Right ventricle myocardium inferior (tissue), 1 donor: Measurements from ENCODE around the gene LTC4S. TPM values are rescaled to one million over a fixed set of nuclear protein-coding genes. Genes with fewer than 3 reads are reported as not detected.
A peak's percentile ranks its signal among the peaks of the same experiment; 100 is the strongest.
"Not testable (repeated sequence)": the region's sequence is repeated elsewhere in the genome, so short reads cannot be mapped to it uniquely, and the experiment has no call there.

Experiments used
- ATAC-seq: fragments of 200-7000 bp; cut with Tn5 transposase; one replicate; pipeline ENCODE4 v1.9.1; 2020; ENCODE audit warnings: mild to moderate bottlenecking, moderate library complexity
- DNase-seq: peaks from one replicate; pipeline ENCODE4 v3.0.0; 2021; ENCODE audit errors: missing footprints
- intact Hi-C: fragments of 100-400 bp; cut with DNase I; formaldehyde crosslinking; loops from one replicate; pipeline ENCODE4 v1.11.0; 2022
- microRNA-seq: library from miRNA; unstranded; fragments of <30 nt; microRNA quantifications from one replicate; pipeline ENCODE4 v1.2.0, GENCODE V29; 2020
- total RNA-seq: library from RNA; stranded (reverse); fragmentation: NEBNext Ultra II Directional; extraction: Animal tissue kit (Norgen Biotek cat#: 25700); gene quantifications from one replicate; pipeline ENCODE4 v1.2.1, GENCODE V29; 2021
- donor health status: DM: no; HTN: yes; CAD: no; lungs with severe emphysema.

The LTC4S gene
- total RNA-seq, 1 donor from 2014 or later = 10.3 TPM

GRCh38 chr5:179833056-179833708 lies 39.4 kb downstream of the LTC4S start:
- intact Hi-C loops = no loop called here
- DNase-seq (no peak), ATAC-seq (no peak)

DNA sequence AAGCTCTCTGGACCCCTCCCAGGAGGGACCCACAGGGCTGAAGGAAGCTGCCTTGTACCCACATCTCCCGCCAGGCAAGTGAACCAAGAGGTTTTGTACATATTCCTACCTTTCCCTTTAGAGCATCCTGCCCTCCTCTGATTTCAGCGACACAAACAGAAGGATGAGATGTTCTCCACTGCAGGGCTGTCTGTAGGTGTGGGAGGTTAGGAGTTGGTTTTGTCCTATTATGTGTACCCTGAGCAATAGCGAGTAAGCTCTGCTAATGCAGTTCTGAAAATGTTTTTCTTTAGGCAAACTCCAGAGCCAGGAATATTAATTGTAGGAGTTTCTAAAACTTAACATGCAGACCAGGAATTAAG lies 39.9 kb downstream of the LTC4S start:
- DNase-seq (no peak), ATAC-seq (no peak)
- intact Hi-C loops = no loop called here

DNA sequence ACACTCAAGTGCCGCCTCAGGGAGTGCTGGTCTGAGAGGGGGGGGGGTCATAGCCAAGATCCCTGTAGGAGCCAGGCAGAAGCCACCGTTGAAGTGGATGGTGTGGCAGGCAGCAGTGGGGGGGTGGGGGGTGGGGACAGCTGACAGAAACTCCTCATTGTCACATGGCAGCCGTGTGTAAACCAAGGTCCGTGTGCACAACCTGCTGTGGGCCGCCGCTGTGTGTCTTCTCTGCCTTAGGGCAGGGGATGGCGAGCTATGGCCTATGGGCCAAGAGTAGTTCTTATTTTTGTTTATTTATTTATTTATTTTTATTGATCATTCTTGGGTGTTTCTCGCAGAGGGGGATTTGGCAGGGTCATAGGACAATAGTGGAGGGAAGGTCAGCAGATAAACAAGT lies 40.3 kb downstream of the LTC4S start:
- ATAC-seq (no peak), DNase-seq (no peak)
- intact Hi-C loops = no loop called here

DNA sequence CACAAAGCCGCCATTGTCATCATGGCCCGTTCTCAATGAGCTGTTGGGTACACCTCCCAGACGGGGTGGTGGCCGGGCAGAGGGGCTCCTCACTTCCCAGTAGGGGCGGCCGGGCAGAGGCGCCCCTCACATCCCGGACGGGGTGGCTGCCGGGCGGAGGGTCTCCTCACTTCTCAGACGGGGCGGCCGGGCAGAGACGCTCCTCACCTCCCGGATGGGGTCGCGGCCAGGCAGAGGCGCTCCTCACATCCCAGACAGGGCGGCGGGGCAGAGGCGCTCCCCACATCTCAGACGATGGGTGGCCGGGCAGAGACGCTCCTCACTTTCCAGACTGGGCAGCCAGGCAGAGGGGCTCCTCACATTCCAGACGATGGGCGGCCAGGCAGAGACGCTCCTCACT lies 41.1 kb downstream of the LTC4S start:
- ATAC-seq, intact Hi-C loops, DNase-seq: not testable (repeated sequence)

GRCh38 chr5:179836225-179837019 lies 42.6 kb downstream of the LTC4S start:
- ATAC-seq = peak; percentile 8
- intact Hi-C loops = no loop called here
- DNase-seq = no peak

DNA sequence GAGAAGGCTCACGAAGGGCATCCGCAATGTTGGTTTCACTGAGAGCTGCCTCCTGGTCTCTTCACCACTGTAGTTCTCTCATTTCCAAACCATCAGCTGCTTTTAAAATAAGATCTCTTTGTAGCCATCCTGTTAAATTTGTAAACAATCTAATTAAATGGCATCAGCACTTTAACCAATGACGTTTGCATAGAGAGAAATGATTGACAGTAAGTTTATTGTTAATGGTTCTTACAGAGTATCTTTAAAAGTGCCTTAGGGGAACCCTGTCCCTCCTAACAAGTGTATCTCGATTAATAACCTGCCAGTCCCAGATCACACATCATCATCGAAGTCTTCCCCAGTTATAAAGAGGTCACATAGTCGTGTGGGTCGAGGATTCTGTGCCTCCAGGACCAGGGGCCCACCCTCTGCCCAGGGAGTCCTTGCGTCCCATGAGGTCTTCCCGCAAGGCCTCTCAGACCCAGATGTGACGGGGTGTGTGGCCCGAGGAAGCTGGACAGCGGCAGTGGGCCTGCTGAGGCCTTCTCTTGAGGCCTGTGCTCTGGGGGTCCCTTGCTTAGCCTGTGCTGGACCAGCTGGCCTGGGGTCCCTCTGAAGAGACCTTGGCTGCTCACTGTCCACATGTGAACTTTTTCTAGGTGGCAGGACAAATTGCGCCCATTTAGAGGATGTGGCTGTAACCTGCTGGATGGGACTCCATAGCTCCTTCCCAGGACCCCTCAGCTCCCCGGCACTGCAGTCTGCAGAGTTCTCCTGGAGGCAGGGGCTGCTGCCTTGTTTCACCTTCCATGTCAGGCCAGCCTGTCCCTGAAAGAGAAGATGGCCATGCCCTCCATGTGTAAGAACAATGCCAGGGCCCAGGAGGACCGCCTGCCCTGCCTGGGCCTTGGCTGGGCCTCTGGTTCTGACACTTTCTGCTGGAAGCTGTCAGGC lies 43.6 kb downstream of the LTC4S start:
- intact Hi-C loops = no loop called here
- DNase-seq (no peak), ATAC-seq (peak; percentile 33)

GRCh38 chr5:179839328-179840256 lies 45.8 kb downstream of the LTC4S start:
- DNase-seq = peak; percentile 78
- ATAC-seq = peak; percentile 63
- intact Hi-C loops = no loop called here

DNA sequence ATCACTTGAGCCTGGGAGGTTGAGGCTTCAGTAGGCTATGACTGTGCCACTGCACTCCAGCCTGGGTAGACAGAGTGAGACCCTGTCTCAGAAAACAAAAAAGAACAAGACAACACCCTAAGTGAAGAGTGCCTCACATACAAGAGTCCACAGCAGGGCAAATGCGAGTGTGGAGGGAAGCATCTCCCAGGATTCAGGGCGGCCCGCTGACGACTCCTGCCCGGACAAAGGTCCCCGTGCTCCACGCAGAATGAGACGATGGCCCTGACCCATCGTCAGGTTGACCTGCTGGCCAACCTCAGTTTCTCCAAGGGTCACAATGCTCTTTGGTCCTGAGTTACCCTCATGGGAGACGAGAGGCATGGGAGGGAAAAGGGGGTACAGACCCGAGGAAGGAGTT lies 46.5 kb downstream of the LTC4S start:
- ATAC-seq (no peak), DNase-seq (no peak)
- intact Hi-C loops = no loop called here

DNA sequence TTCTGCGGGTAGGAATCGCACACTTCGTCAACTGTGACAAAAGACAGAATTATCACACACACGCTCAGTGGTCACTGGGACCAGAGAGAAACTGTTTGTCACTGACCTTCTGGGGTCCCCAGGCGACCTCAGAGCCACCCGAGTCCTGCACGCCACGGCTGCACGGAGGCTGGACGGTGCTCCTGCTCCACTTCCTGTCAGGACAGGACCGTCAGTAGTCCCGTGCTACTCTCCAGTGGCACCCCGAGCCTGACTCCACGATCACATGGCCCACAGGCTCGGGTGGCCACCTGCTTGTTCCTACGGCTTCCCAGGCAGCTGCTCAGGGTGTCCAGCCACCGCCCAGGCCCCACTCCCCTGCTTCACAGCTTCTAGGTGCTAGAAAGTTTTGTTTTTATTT lies 47.0 kb downstream of the LTC4S start:
- intact Hi-C loops = no loop called here
- ATAC-seq (no peak), DNase-seq (no peak)

- intact Hi-C loops = no loop called here
- ATAC-seq (no peak), DNase-seq (no peak)
Measured at GRCh38 chr5:179841621-179842020, 47.8 kb downstream of the LTC4S start.

Small RNA genes within 50 kb of the gene (microRNA-seq; reads per million reads assigned to microRNA genes)
- 1.4 reads per million for gene MIR1229

Other genes with a start within 250 kb of the LTC4S start
- gene RUFY1, start 243.4 kb upstream of the LTC4S start, total RNA-seq = 20.9 TPM
- 218 TPM for gene HNRNPH1, start 170.3 kb upstream of the LTC4S start, total RNA-seq
- not detected for gene CBY3, start 113.0 kb upstream of the LTC4S start, total RNA-seq
- gene CANX, start 95.0 kb upstream of the LTC4S start, total RNA-seq = 504 TPM
- 11.1 TPM for gene MAML1, start 61.2 kb upstream of the LTC4S start, total RNA-seq
- 98.9 TPM for gene MGAT4B, start 12.9 kb downstream of the LTC4S start, total RNA-seq
- gene SQSTM1, start 26.9 kb downstream of the LTC4S start, total RNA-seq = 407 TPM
- 12.2 TPM for gene MRNIP, start 64.8 kb downstream of the LTC4S start, total RNA-seq
- 37.1 TPM for gene TBC1D9B, start 113.9 kb downstream of the LTC4S start, total RNA-seq